ENCODE measurements around the gene DRC3.
"Not testable (repeated sequence)": the region's sequence is repeated elsewhere in the genome, so short reads cannot be mapped to it uniquely, and the experiment has no call there.

DRC3 gene

GRCh38 chr17:17939941-17940340 lies 32.7 kb upstream of the DRC3 start:
- FAIRE-seq; DNase-seq (ENCODE audit: insufficient read length, low spot score): not testable (repeated sequence)

DNA sequence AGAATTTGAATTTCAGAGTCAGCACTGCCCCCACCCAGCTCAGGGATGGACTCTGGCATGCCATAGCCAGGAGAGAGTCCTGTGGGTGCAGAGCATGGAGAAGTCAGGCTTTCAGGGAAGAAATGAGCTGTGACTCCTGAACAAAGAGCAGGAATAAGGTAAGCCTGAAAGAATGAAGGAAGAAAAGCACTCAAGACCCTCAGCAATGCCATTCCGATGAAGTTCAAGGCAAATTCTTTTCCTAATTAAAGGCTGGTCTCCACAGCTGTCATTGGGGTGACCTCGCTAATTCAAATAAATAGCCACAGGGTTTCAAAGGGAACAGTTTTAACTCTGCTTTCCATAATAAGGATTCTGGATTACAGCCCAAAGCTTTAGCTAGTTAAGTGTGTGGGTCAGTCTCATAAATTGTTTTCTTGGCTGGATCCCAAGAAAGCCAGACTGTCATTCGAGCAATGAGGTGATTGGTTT lies 32.2 kb upstream of the DRC3 start:
- peak; percentile 81 for DNase-seq (ENCODE audit: insufficient read length, low spot score)
- FAIRE-seq, result peak; percentile 84

GRCh38 chr17:17941015-17941414 lies 31.6 kb upstream of the DRC3 start:
- FAIRE-seq (peak; percentile 31), DNase-seq (ENCODE audit: insufficient read length, low spot score) (no peak)

DNA sequence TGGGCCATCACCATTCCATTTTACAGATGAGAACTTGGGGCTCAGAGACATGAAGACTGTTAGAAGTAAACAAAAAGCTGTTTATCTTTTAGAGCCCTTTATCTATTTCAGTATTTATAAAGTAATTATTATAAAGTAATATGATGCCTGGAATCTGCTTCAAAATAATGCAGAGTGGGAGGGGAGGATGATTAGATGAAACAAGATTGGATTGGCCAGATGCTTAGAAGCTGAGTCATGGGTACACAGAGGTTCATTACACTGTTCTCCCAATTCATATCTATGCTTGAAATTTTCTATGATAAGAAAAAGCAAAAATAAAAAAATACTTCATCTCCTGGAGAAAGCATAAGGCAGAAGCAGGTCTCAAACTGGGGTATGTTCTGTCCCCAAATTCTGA lies 29.8 kb upstream of the DRC3 start:
- DNase-seq (ENCODE audit: insufficient read length, low spot score) (no peak), FAIRE-seq (no peak)

DNA sequence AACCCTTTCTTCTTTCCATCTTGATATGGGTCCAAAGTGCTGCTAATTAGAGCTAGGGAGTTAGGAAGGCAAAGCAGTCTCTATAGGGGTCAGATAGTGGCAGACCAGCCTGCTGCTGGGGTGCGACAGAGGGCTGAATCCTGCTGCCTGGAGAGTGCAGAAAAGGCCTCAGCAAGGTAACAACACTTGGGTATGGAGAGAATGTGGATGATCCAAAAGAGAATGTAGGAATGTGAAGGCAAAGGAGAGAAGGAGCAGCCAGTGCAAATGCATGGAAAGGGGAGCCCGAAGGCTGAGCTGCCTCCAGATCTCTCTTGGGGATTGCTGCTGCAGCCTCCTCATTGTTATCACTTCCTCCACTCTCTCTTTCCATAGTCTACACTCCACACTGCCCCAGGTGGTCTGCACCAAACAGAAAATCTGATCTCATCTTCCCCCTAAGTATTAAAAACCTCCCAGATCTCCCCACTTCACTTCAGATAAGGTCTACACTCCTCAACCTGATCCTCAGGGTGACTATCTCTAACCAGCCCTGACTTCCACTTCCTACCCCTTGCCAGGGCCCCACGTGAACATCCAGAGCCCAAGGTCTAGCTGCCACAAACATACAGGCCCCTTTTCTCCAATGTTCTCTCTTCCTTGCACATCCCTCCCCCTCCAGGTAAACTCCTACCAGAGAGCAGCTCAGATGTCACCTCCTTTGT lies 29.2 kb upstream of the DRC3 start:
- FAIRE-seq (peak; percentile 42), DNase-seq (ENCODE audit: insufficient read length, low spot score) (no peak)

GRCh38 chr17:17944242-17944641 lies 28.4 kb upstream of the DRC3 start:
- FAIRE-seq, result no peak
- DNase-seq (ENCODE audit: insufficient read length, low spot score), result no peak

DNA sequence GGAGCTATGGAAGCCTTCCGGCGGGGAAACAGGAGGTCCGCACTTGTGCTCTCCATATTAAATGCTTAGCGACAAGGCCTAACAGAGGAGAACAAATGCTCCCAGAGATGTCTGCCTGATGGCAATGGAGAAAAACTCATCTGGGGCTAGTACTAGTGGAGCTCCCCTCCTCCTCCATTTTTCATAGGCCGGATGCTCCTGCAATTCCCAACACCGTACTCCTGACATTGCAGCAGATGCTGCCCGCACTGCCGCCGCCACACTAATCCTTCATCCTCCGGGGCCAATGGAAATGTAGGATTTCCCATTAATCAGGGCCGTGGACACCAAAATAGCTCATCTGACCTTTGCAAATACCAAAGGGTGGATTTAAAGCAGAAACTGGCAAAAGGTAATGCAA lies 27.9 kb upstream of the DRC3 start:
- FAIRE-seq (no peak), DNase-seq (ENCODE audit: insufficient read length, low spot score) (no peak)

DNA sequence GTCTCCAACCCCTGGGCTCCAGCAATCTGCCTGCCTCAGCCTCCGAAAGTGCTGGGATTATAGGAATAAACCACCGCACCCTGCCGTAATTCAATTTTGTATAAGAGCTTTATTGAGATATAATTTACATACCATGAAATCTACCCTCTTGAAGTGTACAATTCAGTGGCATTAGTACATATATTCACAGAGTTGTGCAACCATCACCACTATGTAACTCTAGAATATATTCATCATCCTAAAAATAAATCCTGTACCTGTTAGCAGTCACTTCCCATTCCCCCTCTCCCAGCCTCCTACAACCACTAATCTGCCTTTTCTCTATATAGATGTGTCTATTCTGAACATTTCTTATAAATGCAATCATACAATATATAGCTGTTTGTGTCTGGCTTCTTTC lies 26.6 kb upstream of the DRC3 start:
- DNase-seq (ENCODE audit: insufficient read length, low spot score) (no peak), FAIRE-seq (no peak)

- no peak for FAIRE-seq
- DNase-seq (ENCODE audit: insufficient read length, low spot score), result no peak
Observed at GRCh38 chr17:17947309-17947708, 25.4 kb upstream of the DRC3 start.

- FAIRE-seq (no peak), DNase-seq (ENCODE audit: insufficient read length, low spot score) (no peak)
Observed at GRCh38 chr17:17947966-17948365, 24.7 kb upstream of the DRC3 start.

GRCh38 chr17:17950347-17950746 lies 22.3 kb upstream of the DRC3 start:
- FAIRE-seq, result no peak

DNA sequence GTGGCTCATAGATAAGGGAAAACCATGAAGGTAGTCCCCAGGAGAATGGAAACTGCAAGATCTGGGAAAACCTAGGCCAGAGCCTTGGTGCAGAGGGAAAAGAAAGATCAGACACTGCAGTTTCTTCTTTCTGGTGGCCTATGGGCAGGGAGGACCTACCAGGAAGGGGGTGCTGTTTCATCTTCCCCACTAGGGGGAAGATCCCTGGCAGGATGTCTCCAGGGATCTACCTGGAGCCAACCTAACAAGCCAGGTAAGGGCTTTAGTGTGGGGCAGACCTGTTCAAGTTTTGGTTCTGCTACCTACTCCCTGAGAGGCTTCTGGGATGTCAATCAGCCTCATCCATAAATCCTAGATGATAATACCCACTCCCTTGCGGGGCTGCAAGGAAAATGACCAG lies 21.9 kb upstream of the DRC3 start:
- no peak for DNase-seq (ENCODE audit: insufficient read length, low spot score)
- FAIRE-seq, result no peak

More at GRCh38 chr17:17950347-17950746, 22.3 kb upstream of the DRC3 start:
- DNase-seq (ENCODE audit: insufficient read length, low spot score), result no peak

DNA sequence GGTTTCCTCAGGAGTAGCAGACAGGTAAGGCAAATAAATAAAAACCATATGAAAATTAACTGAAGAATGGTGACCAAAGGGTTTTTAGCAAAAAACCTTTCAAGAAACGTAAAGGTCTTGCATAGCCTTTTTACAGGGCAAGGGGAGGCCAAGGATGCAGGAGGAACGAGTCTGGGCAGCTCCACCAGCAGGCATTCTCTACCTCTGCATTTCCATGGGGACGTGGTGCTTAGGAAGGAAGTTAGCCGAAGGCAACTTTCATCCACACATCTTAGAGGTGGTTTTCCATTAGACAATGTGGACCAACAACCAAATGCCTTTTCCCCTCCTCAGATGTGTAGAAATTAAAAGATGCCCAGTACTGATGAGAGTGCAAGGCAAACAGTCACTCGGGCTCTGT lies 21.1 kb upstream of the DRC3 start:
- DNase-seq (ENCODE audit: insufficient read length, low spot score) (no peak), FAIRE-seq (peak; percentile 46)

DNA sequence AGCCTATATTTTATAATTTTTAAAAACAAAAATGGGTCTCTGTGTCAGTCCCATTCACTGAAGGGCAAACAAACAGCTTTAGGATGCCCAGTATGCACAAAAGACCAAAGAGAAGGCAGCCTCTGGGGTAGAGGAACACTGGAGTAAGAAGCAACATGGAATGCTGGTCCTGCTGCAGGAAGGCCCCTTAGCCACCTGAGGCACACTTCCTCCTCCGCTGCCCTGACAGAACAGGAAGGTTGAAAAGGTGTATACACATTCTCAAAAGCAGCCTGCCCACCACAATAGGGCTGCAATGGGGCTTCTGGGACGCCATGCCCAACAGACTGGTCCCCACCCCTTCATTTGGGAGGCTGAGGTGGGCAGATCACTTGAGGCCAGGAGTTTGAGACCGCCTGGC lies 20.0 kb upstream of the DRC3 start:
- FAIRE-seq, result peak; percentile 57
- DNase-seq (ENCODE audit: insufficient read length, low spot score), result no peak

GRCh38 chr17:17954079-17954478 lies 18.6 kb upstream of the DRC3 start:
- no peak for FAIRE-seq
- DNase-seq (ENCODE audit: insufficient read length, low spot score), result no peak

- not testable (repeated sequence) for DNase-seq (ENCODE audit: insufficient read length, low spot score); FAIRE-seq
Observed at GRCh38 chr17:17955790-17956341, 16.8 kb upstream of the DRC3 start.

DNA sequence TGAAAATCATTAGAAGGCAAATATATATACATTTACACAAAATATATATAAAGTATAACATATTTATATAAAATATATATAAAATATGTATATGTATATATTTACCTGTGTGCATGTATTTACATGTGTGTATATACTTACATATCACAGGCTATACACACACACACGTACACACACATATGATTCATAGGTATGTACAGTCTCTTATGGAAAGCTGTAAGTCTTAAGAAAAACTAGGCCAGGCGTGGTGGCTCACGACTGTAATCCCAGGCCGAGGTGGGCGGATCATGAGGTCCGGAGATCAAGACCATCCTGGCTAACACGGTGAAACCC lies 15.1 kb upstream of the DRC3 start:
- FAIRE-seq (no peak), DNase-seq (ENCODE audit: insufficient read length, low spot score) (no peak)

- no peak for FAIRE-seq
- no peak for DNase-seq (ENCODE audit: insufficient read length, low spot score)
Observed at GRCh38 chr17:17958982-17959381, 13.7 kb upstream of the DRC3 start.

DNA sequence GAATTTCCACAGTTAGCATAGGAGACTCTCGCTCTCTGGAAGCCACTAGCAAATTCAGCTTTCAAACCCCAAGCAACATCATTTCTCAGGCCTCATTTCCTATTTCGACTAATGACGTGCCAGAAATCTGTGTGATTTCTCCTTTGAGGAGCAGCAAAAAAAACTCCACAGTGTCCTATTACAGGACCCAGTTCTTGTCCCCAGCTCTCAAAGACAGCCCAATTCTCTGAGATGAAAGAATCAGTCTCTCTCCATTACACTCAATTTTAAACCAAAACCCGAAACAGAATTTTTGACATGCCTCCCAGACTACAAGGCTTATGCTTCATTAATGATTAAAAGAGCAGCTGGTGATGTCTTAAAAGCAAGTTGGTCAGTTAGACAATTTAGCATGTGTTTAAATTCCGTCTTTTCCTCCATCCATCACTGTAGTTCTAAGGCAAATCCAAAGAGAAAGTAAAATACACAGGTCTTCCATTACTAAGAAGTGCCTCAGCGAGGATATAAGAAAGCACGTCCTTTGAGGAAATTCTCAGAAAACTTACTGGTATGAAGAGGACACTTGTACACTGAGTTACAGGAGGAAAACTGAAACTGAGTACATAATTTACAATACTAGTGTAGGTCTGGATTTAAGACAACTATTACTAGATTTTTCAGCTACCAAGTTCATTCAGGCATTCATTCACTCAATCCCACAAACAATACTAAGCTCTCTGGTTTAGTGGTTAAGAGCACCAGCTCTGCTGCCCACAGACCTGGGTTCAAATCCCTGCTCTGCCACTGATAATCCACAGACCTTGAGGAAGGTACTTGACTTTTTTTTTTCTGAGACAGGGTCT lies 12.9 kb upstream of the DRC3 start:
- FAIRE-seq (peak; percentile 20), DNase-seq (ENCODE audit: insufficient read length, low spot score) (no peak)

- DNase-seq (ENCODE audit: insufficient read length, low spot score) (no peak), FAIRE-seq (no peak)
Observed at GRCh38 chr17:17960500-17961030, 12.1 kb upstream of the DRC3 start.

- DNase-seq (ENCODE audit: insufficient read length, low spot score) (no peak), FAIRE-seq (peak; percentile 51)
Observed at GRCh38 chr17:17963066-17963465, 9.6 kb upstream of the DRC3 start.
